Measurements from ENCODE around the gene GJD3. TPM values are rescaled to one million over a fixed set of nuclear protein-coding genes. Genes with fewer than 3 reads are reported as not detected.

The GJD3 gene
- total RNA-seq, 5 donors from 2014 or later (not counting 1 experiment from before 2014, with no cell fraction given): not detected

- WGBS (ENCODE audit: insufficient coverage): under 1% methylated on average over 39 of the region's 55 CpGs
- peak overlapping the region; percentile 67 to 72 for H3K4me3 ChIP-seq (ENCODE audit: control insufficient read depth in 1 of 2, extremely low read depth in 1 of 2, low read length in 1 of 2)
- Mint-ChIP-seq H3K36me3 (peaks cover 13% of the 10 kb centered on the region), H3K9me3 (no peaks in the 10 kb centered on the region), H3K4me1 (peaks cover 74 to 80% (median 78%) of the 10 kb centered on the region in 3 donors), H3K4me3 (peak overlapping the region; percentile 74 to 82 (median 77)), H3K27me3 (no peaks in the 10 kb centered on the region), H3K27ac (peak overlapping the region; percentile 86 to 92)
- H3K27me3 ChIP-seq (replicated peaks in 1 of 2; ENCODE audit: control insufficient read depth in 2 of 2, extremely low read depth in 1 of 2, insufficient read depth in 2 of 2, low read length in 1 of 2): no peaks in the 10 kb centered on the region
- POLR2A ChIA-PET: interaction anchor here (0.5 to 2.0 kb wide), 9 partner anchors 15 to 217 kb away, joined by 3 to 20 read pairs (median 4); partner anchors contain the start of gene WIPF2 (in 1 of the 2)
- peaks cover 65 to 89% of the 10 kb centered on the region in 2 experiments for H3K4me1 ChIP-seq (ENCODE audit: control insufficient read depth in 1 of 2, extremely low read depth in 1 of 2, insufficient read depth in 2 of 2, low read length in 2 of 2)
- DNase-seq: peak; percentile 61 to 94 (median 88)
- CTCF ChIA-PET: interaction anchor here in 1 of 2 donors (1.1 to 1.8 kb wide), 5 partner anchors 16 to 41 kb away, joined by 3 to 10 read pairs (median 3); no protein-coding TSS in a partner anchor
- ATAC-seq (replicated peaks in 1 of 4): peak; percentile 79 to 82 (median 81)
- H3K27ac ChIP-seq (ENCODE audit: low read length): peak overlapping the region; percentile 84
- H3K36me3 ChIP-seq (ENCODE audit: control insufficient read depth in 2 of 2, extremely low read depth in 1 of 2, insufficient read depth in 1 of 2, low read length in 1 of 2): peaks cover 5 to 9% of the 10 kb centered on the region in 2 donors
- no peaks in the 10 kb centered on the region for H3K9me3 ChIP-seq
Measured at GRCh38 chr17:40340880-40341807, 23.4 kb downstream of the GJD3 start.

DNA sequence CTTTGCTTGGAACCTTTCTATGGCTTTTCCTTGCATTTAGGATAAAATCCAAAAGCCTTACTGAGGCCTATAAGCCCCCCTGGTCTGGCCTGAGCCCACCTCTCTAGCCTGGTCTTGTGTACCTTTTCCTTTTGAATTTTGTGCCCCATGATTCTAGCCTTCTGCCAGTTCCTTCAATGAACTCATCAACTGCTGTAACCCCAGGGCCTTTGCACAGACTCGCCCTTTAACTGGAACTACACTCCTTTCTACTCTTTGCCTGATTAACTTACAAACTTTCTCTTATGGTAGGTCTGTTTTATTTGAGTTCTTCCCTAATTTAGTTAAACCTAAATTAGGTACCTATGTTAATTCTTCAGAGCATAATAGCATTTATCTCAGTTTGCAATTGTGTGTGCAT lies 24.2 kb downstream of the GJD3 start:
- CTCF ChIA-PET: interaction anchor here in 1 of 2 donors (1.1 to 1.8 kb wide), 5 partner anchors 15 to 40 kb away, joined by 3 to 10 read pairs (median 3); no protein-coding TSS in a partner anchor
- Histone ChIP-seq H3K27me3 (replicated peaks in 1 of 2; ENCODE audit: control insufficient read depth in 2 of 2, extremely low read depth in 1 of 2, insufficient read depth in 2 of 2, low read length in 1 of 2) (no peaks in the 10 kb centered on the region), H3K27ac (ENCODE audit: low read length) (peak overlapping the region; percentile 84), H3K4me1 (ENCODE audit: control insufficient read depth in 1 of 2, extremely low read depth in 1 of 2, insufficient read depth in 2 of 2, low read length in 2 of 2) (peaks cover 59 to 86% of the 10 kb centered on the region in 2 experiments), H3K4me3 (ENCODE audit: control insufficient read depth in 1 of 2, extremely low read depth in 1 of 2, low read length in 1 of 2) (no peak overlapping the region), H3K9me3 (no peaks in the 10 kb centered on the region), H3K36me3 (ENCODE audit: control insufficient read depth in 2 of 2, extremely low read depth in 1 of 2, insufficient read depth in 1 of 2, low read length in 1 of 2) (peaks cover 5 to 9% of the 10 kb centered on the region in 2 donors)
- Mint-ChIP-seq H3K27me3 (no peaks in the 10 kb centered on the region), H3K4me1 (peaks cover 66 to 72% (median 71%) of the 10 kb centered on the region in 3 donors), H3K27ac (peak overlapping the region; percentile 86 to 92), H3K36me3 (peaks cover 13% of the 10 kb centered on the region), H3K4me3 (peak overlapping the region in 2 of 3 donors; percentile 74 to 77), H3K9me3 (no peaks in the 10 kb centered on the region)
- DNase-seq: no peak
- WGBS (ENCODE audit: insufficient coverage): no CpG with 5 or more reads among the region's 1 CpG
- POLR2A ChIA-PET: interaction anchor here (0.5 to 2.0 kb wide), 7 partner anchors 14 to 217 kb away, joined by 3 to 20 read pairs (median 4); no protein-coding TSS in a partner anchor
- no peak for ATAC-seq (replicated peaks in 1 of 4)

DNA sequence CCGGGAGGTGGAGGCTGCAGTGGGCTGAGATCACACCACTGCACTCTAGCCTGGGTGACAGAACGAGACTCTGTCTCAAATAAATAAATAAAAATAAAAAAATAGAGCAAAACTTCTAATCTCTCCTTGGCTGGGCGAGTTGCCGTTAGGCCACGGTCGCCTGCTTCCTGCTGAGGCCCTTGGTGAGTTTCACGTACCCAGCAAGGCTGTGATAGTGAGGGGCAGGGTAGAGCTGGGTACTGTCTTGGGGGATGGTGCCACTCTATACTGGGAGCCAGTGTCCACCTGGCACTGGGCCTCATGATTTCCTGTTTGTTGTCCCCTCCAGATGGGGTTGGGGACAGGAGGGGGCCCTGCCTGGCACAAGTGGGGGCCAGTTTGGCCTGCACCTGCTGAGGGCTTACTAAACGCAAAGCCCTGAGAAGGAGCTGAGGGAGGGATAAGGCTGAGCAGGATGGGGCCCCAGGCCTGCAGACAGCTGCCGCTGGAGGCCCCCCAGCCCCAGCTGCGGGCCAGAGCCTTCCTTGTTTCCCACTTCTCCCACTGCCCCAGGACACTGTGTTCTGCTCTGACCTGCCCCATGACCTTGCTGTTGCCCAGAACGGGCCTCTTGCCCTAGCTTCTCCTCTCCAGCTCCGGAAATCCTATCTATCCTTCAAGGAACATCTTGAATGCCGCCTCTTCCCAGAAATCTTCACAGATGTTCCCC lies 25.4 kb downstream of the GJD3 start:
- peak overlapping the region in 2 of 3 donors; percentile 13 to 36 for H3K4me3 Mint-ChIP-seq
- Histone ChIP-seq H3K27ac (ENCODE audit: low read length) (peak overlapping the region; percentile 25), H3K36me3 (ENCODE audit: control insufficient read depth in 2 of 2, extremely low read depth in 1 of 2, insufficient read depth in 1 of 2, low read length in 1 of 2) (peaks cover 5 to 9% of the 10 kb centered on the region in 2 donors), H3K4me3 (ENCODE audit: control insufficient read depth in 1 of 2, extremely low read depth in 1 of 2, low read length in 1 of 2) (no peak overlapping the region), H3K4me1 (ENCODE audit: control insufficient read depth in 1 of 2, extremely low read depth in 1 of 2, insufficient read depth in 2 of 2, low read length in 2 of 2) (peaks cover 51 to 86% of the 10 kb centered on the region in 2 experiments), H3K27me3 (replicated peaks in 1 of 2; ENCODE audit: control insufficient read depth in 2 of 2, extremely low read depth in 1 of 2, insufficient read depth in 2 of 2, low read length in 1 of 2) (no peaks in the 10 kb centered on the region), H3K9me3 (no peaks in the 10 kb centered on the region)
- H3K9me3 Mint-ChIP-seq: no peaks in the 10 kb centered on the region
- ATAC-seq (replicated peaks in 1 of 4): no peak
- ChIA-PET POLR2A (interaction anchor here in 1 of 2 donors (1.3 kb wide), 1 partner anchor 13 kb away, joined by 3 read pairs; no protein-coding TSS in a partner anchor), CTCF (interaction anchor here in 1 of 2 donors (0.5 to 0.7 kb wide), 2 partner anchors 15 to 32 kb away, joined by 3 read pairs; no protein-coding TSS in a partner anchor)
- WGBS (ENCODE audit: insufficient coverage): 75% methylated on average over 10 of the region's 13 CpGs
- peak overlapping the region; percentile 65 to 77 for H3K27ac Mint-ChIP-seq
- peaks cover 18% of the 10 kb centered on the region for H3K36me3 Mint-ChIP-seq
- H3K4me1 Mint-ChIP-seq: peaks cover 68 to 72% (median 71%) of the 10 kb centered on the region in 3 donors
- no peaks in the 10 kb centered on the region for H3K27me3 Mint-ChIP-seq
- no peak for DNase-seq

- Mint-ChIP-seq H3K27me3 (no peaks in the 10 kb centered on the region), H3K4me1 (peaks cover 67 to 72% (median 70%) of the 10 kb centered on the region in 3 donors), H3K36me3 (peaks cover 18% of the 10 kb centered on the region), H3K9me3 (no peaks in the 10 kb centered on the region), H3K4me3 (no peak overlapping the region), H3K27ac (peak overlapping the region; percentile 78 to 82)
- H3K4me1 ChIP-seq (ENCODE audit: control insufficient read depth in 1 of 2, extremely low read depth in 1 of 2, insufficient read depth in 2 of 2, low read length in 2 of 2): peaks cover 47 to 86% of the 10 kb centered on the region in 2 experiments
- peak in 1 of 4 experiments; percentile 21 for ATAC-seq (replicated peaks in 1 of 4)
- no peak for DNase-seq
- H3K36me3 ChIP-seq (ENCODE audit: control insufficient read depth in 2 of 2, extremely low read depth in 1 of 2, insufficient read depth in 1 of 2, low read length in 1 of 2): peaks cover 5 to 9% of the 10 kb centered on the region in 2 donors
- no peak overlapping the region for H3K4me3 ChIP-seq (ENCODE audit: control insufficient read depth in 1 of 2, extremely low read depth in 1 of 2, low read length in 1 of 2)
- H3K27ac ChIP-seq (ENCODE audit: low read length): peak overlapping the region; percentile 52
- 90% methylated on average over 4 of the region's 5 CpGs for WGBS (ENCODE audit: insufficient coverage)
- H3K9me3 ChIP-seq: no peaks in the 10 kb centered on the region
- H3K27me3 ChIP-seq (replicated peaks in 1 of 2; ENCODE audit: control insufficient read depth in 2 of 2, extremely low read depth in 1 of 2, insufficient read depth in 2 of 2, low read length in 1 of 2): no peaks in the 10 kb centered on the region
- ChIA-PET POLR2A (no interaction called here), CTCF (interaction anchor here in 1 of 2 donors (0.7 kb wide), 1 partner anchor 16 kb away, joined by 9 read pairs; no protein-coding TSS in a partner anchor)
Measured at GRCh38 chr17:40338058-40338457, 26.5 kb downstream of the GJD3 start.

- POLR2A ChIA-PET: no interaction called here
- no peak overlapping the region for H3K4me3 ChIP-seq (ENCODE audit: control insufficient read depth in 1 of 2, extremely low read depth in 1 of 2, low read length in 1 of 2)
Measured at GRCh38 chr17:40337351-40337750, 27.2 kb downstream of the GJD3 start.

More at GRCh38 chr17:40337351-40337750, 27.2 kb downstream of the GJD3 start:
- 100% methylated on average over 1 of the region's 8 CpGs for WGBS (ENCODE audit: insufficient coverage)
- H3K9me3 Mint-ChIP-seq: no peaks in the 10 kb centered on the region
- peaks cover 9 to 14% of the 10 kb centered on the region in 2 donors for H3K36me3 ChIP-seq (ENCODE audit: control insufficient read depth in 2 of 2, extremely low read depth in 1 of 2, insufficient read depth in 1 of 2, low read length in 1 of 2)
- CTCF ChIA-PET: no interaction called here
- H3K27me3 ChIP-seq (replicated peaks in 1 of 2; ENCODE audit: control insufficient read depth in 2 of 2, extremely low read depth in 1 of 2, insufficient read depth in 2 of 2, low read length in 1 of 2): no peaks in the 10 kb centered on the region
- no peaks in the 10 kb centered on the region for H3K27me3 Mint-ChIP-seq
- no peaks in the 10 kb centered on the region for H3K9me3 ChIP-seq
- peaks cover 66 to 74% (median 72%) of the 10 kb centered on the region in 3 donors for H3K4me1 Mint-ChIP-seq
- peaks cover 19% of the 10 kb centered on the region for H3K36me3 Mint-ChIP-seq
- ATAC-seq (replicated peaks in 1 of 4) (no peak), DNase-seq (no peak)
- H3K27ac Mint-ChIP-seq: peak overlapping the region; percentile 78 to 82
- H3K4me3 Mint-ChIP-seq: no peak overlapping the region
- peak overlapping the region; percentile 15 for H3K27ac ChIP-seq (ENCODE audit: low read length)
- H3K4me1 ChIP-seq (ENCODE audit: control insufficient read depth in 1 of 2, extremely low read depth in 1 of 2, insufficient read depth in 2 of 2, low read length in 2 of 2): peaks cover 46 to 86% of the 10 kb centered on the region in 2 experiments
